Lower lobe of right lung (tissue), 2 donors: Measurements from ENCODE around the gene TOP2B. TPM values are rescaled to one million over a fixed set of nuclear protein-coding genes. Genes with fewer than 3 reads are reported as not detected.

Experiments used
- ATAC-seq, 2 donors: fragments of 200-7000 bp; cut with Tn5 transposase; one replicate each; pipeline ENCODE4 v1.9.1; 2020 to 2022; ENCODE audit warnings: mild to moderate bottlenecking in 2 of 2, moderate library complexity in 2 of 2
- DNase-seq: peaks from one replicate; pipeline ENCODE4 v3.0.0-alpha.2; 2020
- H3K27ac ChIP-seq: fragments of 200-600 bp; one replicate; pipeline ENCODE4 v1.8.0; 2022
- H3K27me3 ChIP-seq: fragments of 200-600 bp; one replicate; pipeline ENCODE4 v1.8.0; 2022; ENCODE audit warnings: low read depth
- H3K36me3 ChIP-seq: fragments of 200-600 bp; one replicate; pipeline ENCODE4 v1.8.0; 2022; ENCODE audit warnings: mild to moderate bottlenecking
- H3K4me1 ChIP-seq: fragments of 200-600 bp; one replicate; pipeline ENCODE4 v1.8.0; 2022
- H3K4me3 ChIP-seq: fragments of 200-600 bp; one replicate; pipeline ENCODE4 v1.8.0; 2022; ENCODE audit warnings: mild to moderate bottlenecking
- H3K9me3 ChIP-seq: fragments of 200-600 bp; one replicate; pipeline ENCODE4 v1.8.0; 2022
- intact Hi-C: fragments of 100-400 bp; cut with DNase I; formaldehyde crosslinking; loops from one replicate; pipeline ENCODE4 v1.11.0; 2022
- total RNA-seq: library from RNA; stranded (reverse); fragmentation: NEBNext Ultra II Directional; extraction: Animal tissue kit (Norgen Biotek cat#: 25700); gene quantifications from one replicate; pipeline ENCODE4 v1.2.1, GENCODE V29; 2021
- TF ChIP-seq, protein P1 (sequence below): fragments of 200-600 bp; IDR thresholded peaks from one replicate; pipeline ENCODE4 v1.8.0; 2022; ENCODE audit warnings: antibody characterized with exemption, mild to moderate bottlenecking
- donor health status: DM: no; HTN: yes; CAD: no; lungs with severe emphysema.

Gene TOP2B
- total RNA-seq, 1 donor from 2014 or later = 92.1 TPM

DNA sequence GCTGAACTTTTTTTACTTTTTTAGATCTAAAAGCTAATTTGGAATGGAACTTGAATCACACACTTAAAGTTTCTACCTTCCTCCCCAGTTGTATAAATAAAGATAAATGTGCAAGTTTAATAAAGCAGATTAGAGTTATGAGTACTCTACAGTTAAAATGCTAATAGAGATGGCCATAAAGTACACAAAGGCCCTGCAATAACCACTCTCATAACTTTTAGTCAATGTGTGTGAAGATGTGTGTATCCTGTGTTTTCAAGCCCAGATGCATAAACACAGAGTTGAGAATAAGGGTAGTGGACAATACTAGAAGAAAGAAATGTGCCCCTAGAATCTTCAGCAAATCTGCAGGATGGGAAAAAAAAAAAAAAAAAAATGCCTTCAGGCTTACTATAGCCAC, 45.3 kb downstream of the TOP2B start:
- DNase-seq = no peak
- Histone ChIP-seq H3K4me3 (no peak overlapping the region), H3K4me1 (no peaks in the 10 kb centered on the region), H3K27ac (no peak overlapping the region), H3K36me3 (peaks cover 83% of the 10 kb centered on the region), H3K9me3 (no peaks in the 10 kb centered on the region), H3K27me3 (no peaks in the 10 kb centered on the region)
- no peak for ATAC-seq
- TF ChIP-seq, protein P1, sequence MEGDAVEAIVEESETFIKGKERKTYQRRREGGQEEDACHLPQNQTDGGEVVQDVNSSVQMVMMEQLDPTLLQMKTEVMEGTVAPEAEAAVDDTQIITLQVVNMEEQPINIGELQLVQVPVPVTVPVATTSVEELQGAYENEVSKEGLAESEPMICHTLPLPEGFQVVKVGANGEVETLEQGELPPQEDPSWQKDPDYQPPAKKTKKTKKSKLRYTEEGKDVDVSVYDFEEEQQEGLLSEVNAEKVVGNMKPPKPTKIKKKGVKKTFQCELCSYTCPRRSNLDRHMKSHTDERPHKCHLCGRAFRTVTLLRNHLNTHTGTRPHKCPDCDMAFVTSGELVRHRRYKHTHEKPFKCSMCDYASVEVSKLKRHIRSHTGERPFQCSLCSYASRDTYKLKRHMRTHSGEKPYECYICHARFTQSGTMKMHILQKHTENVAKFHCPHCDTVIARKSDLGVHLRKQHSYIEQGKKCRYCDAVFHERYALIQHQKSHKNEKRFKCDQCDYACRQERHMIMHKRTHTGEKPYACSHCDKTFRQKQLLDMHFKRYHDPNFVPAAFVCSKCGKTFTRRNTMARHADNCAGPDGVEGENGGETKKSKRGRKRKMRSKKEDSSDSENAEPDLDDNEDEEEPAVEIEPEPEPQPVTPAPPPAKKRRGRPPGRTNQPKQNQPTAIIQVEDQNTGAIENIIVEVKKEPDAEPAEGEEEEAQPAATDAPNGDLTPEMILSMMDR = no peak
- intact Hi-C loops = no loop called here

- Histone ChIP-seq H3K4me3 (no peak overlapping the region), H3K4me1 (no peaks in the 10 kb centered on the region), H3K36me3 (peaks cover 82% of the 10 kb centered on the region), H3K27me3 (no peaks in the 10 kb centered on the region), H3K27ac (no peak overlapping the region), H3K9me3 (no peaks in the 10 kb centered on the region)
- DNase-seq (no peak), ATAC-seq (peak in 1 of 2 donors; percentile 21)
- TF ChIP-seq, protein P1 = no peak
- intact Hi-C loops = no loop called here
Observed at GRCh38 chr3:25618028-25618427, 46.7 kb downstream of the TOP2B start.

DNA sequence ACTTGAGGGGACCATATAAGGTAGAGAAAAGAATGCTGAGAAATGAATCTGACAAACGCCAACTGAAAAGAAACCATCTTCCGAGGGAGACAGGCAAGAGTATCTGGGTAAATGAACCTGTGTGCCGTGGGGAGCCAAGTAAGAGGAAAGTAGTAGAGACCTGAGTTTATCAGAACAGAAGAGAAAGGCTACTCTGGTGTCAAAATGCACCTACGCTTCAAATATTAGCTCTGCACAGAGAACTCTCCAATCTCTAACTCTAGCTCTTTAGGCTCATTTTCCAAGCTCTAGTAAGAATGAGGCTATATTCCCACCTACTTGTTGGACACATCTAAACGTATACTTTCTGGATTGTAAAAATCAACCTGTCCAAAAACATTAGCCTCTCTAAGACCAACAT, 53.5 kb downstream of the TOP2B start:
- no peaks in the 10 kb centered on the region for H3K9me3 ChIP-seq
- ATAC-seq (no peak), DNase-seq (no peak)
- intact Hi-C loops = no loop called here
- no peaks in the 10 kb centered on the region for H3K27me3 ChIP-seq
- H3K27ac ChIP-seq = no peak overlapping the region
- TF ChIP-seq, protein P1 = no peak
- no peak overlapping the region for H3K4me3 ChIP-seq
- H3K4me1 ChIP-seq = no peaks in the 10 kb centered on the region
- H3K36me3 ChIP-seq = peaks cover 96% of the 10 kb centered on the region

DNA sequence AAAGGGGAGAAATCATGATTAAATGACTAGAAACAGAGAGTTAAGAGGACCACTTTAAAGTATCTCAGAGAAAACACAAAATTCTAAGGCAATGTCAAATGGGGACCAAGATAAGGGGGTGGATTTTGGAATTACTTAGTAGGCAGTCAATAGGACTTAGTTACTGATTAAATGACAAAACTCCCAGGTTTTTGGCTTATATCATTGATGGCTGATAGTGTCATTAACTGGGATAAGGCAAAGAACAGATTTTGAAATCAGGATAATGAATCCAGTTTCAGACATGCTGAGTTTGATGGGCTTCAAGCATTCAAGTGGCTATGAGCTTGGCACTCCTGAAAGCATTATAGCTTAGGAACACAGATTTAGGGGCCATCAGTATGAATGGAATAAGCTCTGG, 53.9 kb downstream of the TOP2B start:
- Histone ChIP-seq H3K27me3 (no peaks in the 10 kb centered on the region), H3K4me3 (no peak overlapping the region), H3K4me1 (no peaks in the 10 kb centered on the region), H3K27ac (no peak overlapping the region), H3K36me3 (peaks cover 98% of the 10 kb centered on the region), H3K9me3 (no peaks in the 10 kb centered on the region)
- TF ChIP-seq, protein P1 = no peak
- intact Hi-C loops = no loop called here
- DNase-seq (no peak), ATAC-seq (no peak)

DNA sequence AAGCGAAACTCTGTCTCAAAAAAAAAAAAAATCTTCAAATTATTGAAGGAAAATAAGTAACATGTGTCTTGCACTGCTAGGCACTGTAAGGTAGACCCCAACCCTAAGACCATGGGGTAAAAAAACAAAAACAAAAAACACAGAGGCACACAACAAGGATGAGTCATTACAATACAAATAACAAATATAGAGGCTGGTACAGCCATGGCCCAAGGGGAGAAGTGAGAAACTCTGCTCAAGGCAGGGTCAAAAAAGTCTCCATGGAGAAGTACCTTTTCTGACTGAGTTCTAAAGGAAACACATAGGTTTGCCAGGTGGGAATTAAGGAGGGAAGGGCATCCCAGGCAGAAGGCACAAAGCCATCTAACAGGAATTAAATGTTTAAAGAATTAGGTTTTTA, 54.5 kb downstream of the TOP2B start:
- Histone ChIP-seq H3K4me3 (no peak overlapping the region), H3K36me3 (peaks cover 97% of the 10 kb centered on the region), H3K4me1 (no peaks in the 10 kb centered on the region), H3K27ac (no peak overlapping the region), H3K27me3 (no peaks in the 10 kb centered on the region), H3K9me3 (no peaks in the 10 kb centered on the region)
- intact Hi-C loops = no loop called here
- ATAC-seq (no peak), DNase-seq (no peak)
- TF ChIP-seq, protein P1 = no peak
